Right atrium auricular region (tissue), 2 donors: ENCODE results near the gene SYT5. TPM values are rescaled to one million over a fixed set of nuclear protein-coding genes. Genes with fewer than 3 reads are reported as not detected.

Experiments
- DNase-seq: peaks from one replicate; pipeline ENCODE4 v3.0.0-alpha.2; 2019; ENCODE audit warnings: low spot score
- H3K27ac ChIP-seq, 2 donors: fragments of 200-600 bp; sonication (generic); 1 replicate in 1 of 2; 2 replicates in 1 of 2; pipeline ENCODE4 v1.5.1; 2016 to 2019
- H3K27me3 ChIP-seq, 2 donors: fragments of 200-600 bp; sonication (generic); one replicate each; pipeline versions ENCODE4 v1.5.1 to v1.6.0; 2017 to 2019
- H3K36me3 ChIP-seq: fragments of 200-600 bp; sonication (generic); one replicate; pipeline ENCODE4 v1.5.1; 2016
- H3K4me1 ChIP-seq, 2 donors: fragments of 200-600 bp; sonication (generic); one replicate each; pipeline versions ENCODE4 v1.5.1 to v1.6.0; 2017 to 2019
- H3K4me3 ChIP-seq, 2 donors: fragments of 200-600 bp; sonication (generic); 1 replicate in 1 of 2; 2 replicates in 1 of 2; pipeline ENCODE4 v1.5.1; 2017 to 2019; ENCODE audit warnings: mild to moderate bottlenecking in 1 of 2, moderate library complexity in 1 of 2
- H3K9me3 ChIP-seq, 2 donors: fragments of 200-600 bp; sonication (generic); one replicate each; pipeline ENCODE4 v1.5.1; 2019
- CTCF ChIP-seq, 2 donors: fragments of 200-600 bp; sonication (generic); IDR thresholded peaks; one replicate each; pipeline ENCODE4 v1.5.1; 2019; ENCODE audit warnings: antibody characterized with exemption in 2 of 2
- total RNA-seq, 2 donors: library from RNA; depleted of rRNA; stranded (reverse); fragments of >200 nt; gene quantifications; one replicate each; pipeline ENCODE4 v1.1.0, GENCODE V29; 2016

Gene SYT5
- total RNA-seq, 2 donors from 2014 or later: 0.08 TPM; not detected in 1

GRCh38 chr19:55169136-55169535 is 11.0 kb downstream of the SYT5 start:
- DNase-seq: no peak
- H3K4me1 ChIP-seq: peaks cover 0 to 25% of the 10 kb centered on the region in 2 donors
- H3K27me3 ChIP-seq: peaks cover 4 to 12% of the 10 kb centered on the region in 2 donors
- no peaks in the 10 kb centered on the region for H3K36me3 ChIP-seq
- H3K27ac ChIP-seq: no peak overlapping the region
- TF ChIP-seq CTCF (IDR thresholded peaks at IDR 0.05): no peak
- H3K9me3 ChIP-seq: no peaks in the 10 kb centered on the region
- H3K4me3 ChIP-seq: no peak overlapping the region

GRCh38 chr19:55166530-55167268 is 13.4 kb downstream of the SYT5 start, which contains the start of gene DNAAF3:
DNAAF3 (minus strand) TSS chr19:55166613; CDS start chr19:55166413, 200 bp downstream.
- Histone ChIP-seq H3K27me3 (peaks cover 0 to 10% of the 10 kb centered on the region in 2 donors), H3K27ac (no peak within 1 kb of the TSS), H3K36me3 (no peaks in the 10 kb centered on the region), H3K9me3 (no peaks in the 10 kb centered on the region), H3K4me3 (peak within 1 kb of the TSS; percentile 40 to 55), H3K4me1 (peaks cover 0 to 14% of the 10 kb centered on the region in 2 donors)
- peak; percentile 96 for DNase-seq
- no peak for TF ChIP-seq CTCF (IDR thresholded peaks at IDR 0.05)

DNA sequence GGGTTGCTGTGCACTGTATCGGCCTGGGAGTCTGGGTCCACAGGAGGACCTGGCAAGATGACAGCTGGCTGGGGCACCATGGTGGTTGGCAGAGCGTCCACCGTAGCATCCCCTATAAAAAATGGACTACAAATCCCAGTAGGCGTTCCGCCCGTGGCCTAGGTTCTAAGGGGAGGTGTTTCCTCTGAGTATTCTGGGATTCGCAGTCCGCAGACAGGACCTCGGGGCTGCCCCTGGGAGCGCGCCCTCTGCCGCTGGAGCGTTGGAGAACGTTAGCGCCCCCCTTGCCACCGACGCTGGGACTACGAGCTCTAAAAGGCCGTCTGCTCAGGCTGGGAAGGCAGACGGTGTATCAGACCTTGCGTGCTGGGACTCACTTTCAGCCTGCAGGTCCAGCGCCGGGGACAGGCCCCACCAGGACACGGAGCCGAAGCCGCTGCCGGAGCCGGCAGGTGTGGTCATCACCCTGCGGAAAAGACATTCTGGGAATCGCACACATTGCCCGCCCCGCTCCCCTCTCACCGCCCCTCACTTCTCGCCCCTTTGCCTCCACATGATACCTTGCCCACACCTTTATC is 14.0 kb downstream of the SYT5 start:
- DNase-seq: peak; percentile 70
- Histone ChIP-seq H3K27ac (no peak overlapping the region), H3K4me3 (peak overlapping the region; percentile 40 to 55), H3K4me1 (peaks cover 0 to 18% of the 10 kb centered on the region in 2 donors), H3K27me3 (peaks cover 0 to 13% of the 10 kb centered on the region in 2 donors), H3K9me3 (no peaks in the 10 kb centered on the region), H3K36me3 (no peaks in the 10 kb centered on the region)
- peak; percentile 29 to 63 for TF ChIP-seq CTCF (IDR thresholded peaks at IDR 0.05)

- Histone ChIP-seq H3K4me3 (no peak overlapping the region), H3K36me3 (no peaks in the 10 kb centered on the region), H3K9me3 (no peaks in the 10 kb centered on the region), H3K27ac (no peak overlapping the region), H3K4me1 (peaks cover 0 to 45% of the 10 kb centered on the region in 2 donors), H3K27me3 (peaks cover 0 to 13% of the 10 kb centered on the region in 2 donors)
- no peak for TF ChIP-seq CTCF (IDR thresholded peaks at IDR 0.05)
- no peak for DNase-seq
These were observed 18.3 kb downstream of the SYT5 start for GRCh38 chr19:55161571-55162322.

GRCh38 chr19:55160986-55161365 is 19.1 kb downstream of the SYT5 start:
- Histone ChIP-seq H3K4me1 (peaks cover 0 to 45% of the 10 kb centered on the region in 2 donors), H3K27me3 (peaks cover 0 to 13% of the 10 kb centered on the region in 2 donors), H3K9me3 (no peaks in the 10 kb centered on the region), H3K36me3 (peaks cover 4% of the 10 kb centered on the region), H3K4me3 (no peak overlapping the region), H3K27ac (no peak overlapping the region)
- no peak for DNase-seq
- TF ChIP-seq CTCF (IDR thresholded peaks at IDR 0.05): no peak
